K562 (cell line): ENCODE data around the gene LTA. TPM values are rescaled to one million over a fixed set of nuclear protein-coding genes. Genes with fewer than 3 reads are reported as not detected.
A peak's percentile ranks its signal among the peaks of the same experiment; 100 is the strongest.

Source experiments
- ARHGAP35 ChIP-seq: fragments of 450-650 bp; IDR thresholded peaks from 2 replicates; pipeline ENCODE4 v1.6.1; 2018; ENCODE audit not compliant: partially characterized antibody
- ARID3A ChIP-seq: IDR thresholded peaks from 2 replicates; pipeline ENCODE4 v1.6.1; 2012; ENCODE audit warnings: low read depth, low read length, improper control_type of control experiment, borderline replicate concordance
- BRD9 ChIP-seq: fragments of 450-650 bp; IDR thresholded peaks from 2 replicates; pipeline ENCODE4 v1.6.1; 2018; ENCODE audit warnings: low read depth; ENCODE audit not compliant: partially characterized antibody
- ETV5 ChIP-seq: sonication (generic); formaldehyde crosslinking; IDR thresholded peaks from 2 replicates; pipeline ENCODE4 v1.4.0; 2020; ENCODE audit warnings: low read depth, mild to moderate bottlenecking, missing genetic modification reagents
- GTF2F1 ChIP-seq: IDR thresholded peaks from 2 replicates; pipeline ENCODE4 v1.6.1; 2011; ENCODE audit warnings: low read depth, low read length, improper control_type of control experiment
- HDGF ChIP-seq: fragments of 450-650 bp; IDR thresholded peaks from 2 replicates; pipeline ENCODE4 v1.6.1; 2016
- KLF16 ChIP-seq: IDR thresholded peaks from 2 replicates; pipeline ENCODE4 v1.6.1; 2016; ENCODE audit warnings: antibody characterized with exemption
- LARP7 ChIP-seq: fragments of 450-650 bp; IDR thresholded peaks from 2 replicates; pipeline ENCODE4 v1.6.1; 2016
- LCOR ChIP-seq: sonication (generic); formaldehyde crosslinking; IDR thresholded peaks from 2 replicates; pipeline ENCODE4 v1.8.0; 2022; ENCODE audit warnings: mild to moderate bottlenecking, missing genetic modification reagents
- MAFG ChIP-seq: fragments of 450-650 bp; conservative IDR thresholded peaks from 2 replicates; pipeline ENCODE4 v1.6.1; 2016; ENCODE audit warnings: missing genetic modification characterization, missing compliant biosample characterization
- MIER1 ChIP-seq: fragments of 450-650 bp; IDR thresholded peaks from 2 replicates; pipeline ENCODE4 v1.6.1; 2016; ENCODE audit warnings: antibody characterized with exemption, mild to moderate bottlenecking, low read depth
- NEUROD1 ChIP-seq: fragments of 150-350 bp; IDR thresholded peaks from 2 replicates; pipeline ENCODE4 v1.6.1; 2014; ENCODE audit warnings: borderline replicate concordance, low read length, low read depth; ENCODE audit not compliant: partially characterized antibody
- NFIC ChIP-seq: fragments of 450-650 bp; IDR thresholded peaks from 2 replicates; pipeline ENCODE4 v1.6.1; 2017; ENCODE audit warnings: mild to moderate bottlenecking, inconsistent platforms
- NR4A1 ChIP-seq, 2 experiments: fragments of 250-450 bp in 1 of 2; fragments of 450-650 bp in 1 of 2; sonication (Bioruptor Pico) in 1 of 2; IDR thresholded peaks; 2 replicates each; pipeline versions ENCODE4 v1.4.0 to v1.6.1; 2016 to 2020; ENCODE audit warnings: mild to moderate bottlenecking in 2 of 2, missing compliant biosample characterization in 1 of 2, missing genetic modification characterization in 1 of 2, moderate library complexity in 1 of 2
- RCOR1 ChIP-seq, 2 experiments: IDR thresholded peaks; 2 replicates each; pipeline ENCODE4 v1.6.1; 2012; ENCODE audit warnings: low read depth in 2 of 2, low read length in 2 of 2, borderline replicate concordance in 1 of 2, improper control_type of control experiment in 1 of 2
- SREBF2 ChIP-seq: sonication (generic); formaldehyde crosslinking; IDR thresholded peaks from 2 replicates; pipeline ENCODE4 v1.4.0; 2020; ENCODE audit warnings: mild to moderate bottlenecking, missing genetic modification reagents
- U2AF2 ChIP-seq: fragments of 200-400 bp; formaldehyde crosslinking; optimal IDR thresholded peaks from 2 replicates; pipeline ENCODE3; 2017; ENCODE audit warnings: low read depth, mild to moderate bottlenecking, low read length
- ZNF280A ChIP-seq: fragments of 450-650 bp; IDR thresholded peaks from 2 replicates; pipeline ENCODE4 v1.6.1; 2018; ENCODE audit warnings: mild to moderate bottlenecking, low read depth; ENCODE audit not compliant: partially characterized antibody
- ZNF696 ChIP-seq: fragments of 250-450 bp; sonication (Bioruptor Pico); conservative IDR thresholded peaks from 2 replicates; pipeline ENCODE4 v1.4.0; 2020; ENCODE audit warnings: mild to moderate bottlenecking, moderate library complexity
- polyA plus RNA-seq, 8 experiments: library from polyadenylated mRNA; depleted of rRNA in 4 of 8; stranded (reverse) in 5 of 8; unstranded in 3 of 8; fragments of >200 nt; fragmentation: Nextera tagmentation in 2 of 8; fragmentation: Illumina TruSeq in 1 of 8; extraction: Ambion mirVana in 2 of 8; extraction: Trizol in 1 of 8; gene quantifications; 2 replicates each; pipeline versions ENCODE4 v1.2.1 to v1.2.3, GENCODE V29; 2011 to 2014; ENCODE audit warnings: inconsistent platforms in 1 of 8, missing spikeins in 1 of 8
- total RNA-seq, 7 experiments: library from RNA; depleted of rRNA in 6 of 7; stranded (reverse); fragments of >200 nt in 6 of 7; fragmentation: Illumina TruSeq in 2 of 7; extraction: Trizol in 2 of 7; gene quantifications; 2 replicates each; pipeline versions ENCODE4 v1.2.1 to v1.2.3, GENCODE V29; 2011 to 2021; ENCODE audit warnings: low replicate concordance in 1 of 7
- TF ChIP-seq, protein P1 (sequence below), 3 experiments: fragments of 200-800 bp in 1 of 3; sonication (Bioruptor generic) in 1 of 3; sonication (generic) in 1 of 3; formaldehyde crosslinking in 1 of 3; IDR thresholded peaks; 2 replicates each; pipeline versions ENCODE4 v1.6.1 to v1.8.0; 2016 to 2022; ENCODE audit warnings: mild to moderate bottlenecking in 2 of 3, missing compliant biosample characterization in 2 of 3, missing genetic modification characterization in 2 of 3, missing genetic modification reagents in 1 of 3
- TF ChIP-seq, protein P2 (sequence below), 2 experiments: IDR thresholded peaks; 2 replicates each; pipeline ENCODE4 v1.6.1; 2011; ENCODE audit warnings: borderline replicate concordance in 1 of 2, control low read depth in 1 of 2, low read depth in 1 of 2, low read length in 1 of 2, mild to moderate bottlenecking in 1 of 2, mixed read lengths in 1 of 2, moderate library complexity in 1 of 2; ENCODE audit not compliant: insufficient read depth in 1 of 2, insufficient read length in 1 of 2, poor library complexity in 1 of 2, severe bottlenecking in 1 of 2; ENCODE audit errors: extremely low read depth in 1 of 2

The LTA gene
- total and polyA plus RNA-seq, 9 of the 15 experiments (the other 6 are each of a cell fraction or from before 2014, with no cell fraction given) = 0.80 TPM; not detected in 8

DNA sequence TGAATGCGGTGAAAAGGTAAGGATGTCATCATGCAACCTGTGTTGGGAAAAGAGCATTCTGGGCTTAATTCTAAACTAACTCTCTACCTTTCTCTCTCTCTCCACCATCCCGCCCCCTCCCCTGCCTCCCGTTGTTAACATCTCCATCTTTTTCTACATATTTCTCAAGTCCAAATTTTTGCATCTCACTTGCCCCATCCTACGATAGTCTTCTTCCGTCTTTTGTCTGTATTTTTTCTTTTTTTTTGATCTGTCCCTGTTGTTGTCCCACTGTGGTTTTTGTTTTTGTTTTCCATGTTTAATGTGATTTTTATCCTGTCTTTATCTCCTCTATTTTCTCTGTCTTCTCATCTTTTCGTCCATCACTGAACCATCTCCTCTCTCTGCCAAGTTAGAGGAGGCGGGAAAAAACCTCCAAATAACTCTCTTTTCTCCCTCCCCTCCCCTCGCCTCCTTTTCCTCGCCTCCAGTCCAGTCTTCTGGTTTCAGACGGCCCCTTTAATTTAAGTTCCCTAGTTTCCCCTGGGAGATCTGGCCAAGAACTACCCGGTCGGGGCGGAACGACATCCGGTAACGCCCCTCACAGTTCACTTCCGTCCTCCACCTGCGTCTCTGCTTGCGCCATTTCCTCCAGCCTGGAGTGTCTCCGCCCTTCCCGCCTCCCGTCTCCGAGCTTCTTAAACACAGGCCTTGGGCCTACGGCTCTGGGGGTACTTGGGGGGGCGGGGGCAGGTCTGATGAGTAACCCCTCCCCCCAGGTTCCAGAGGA is 24.9 kb upstream of the LTA start, which contains the start of gene NFKBIL1 (continued):
- TF ChIP-seq, protein P1, sequence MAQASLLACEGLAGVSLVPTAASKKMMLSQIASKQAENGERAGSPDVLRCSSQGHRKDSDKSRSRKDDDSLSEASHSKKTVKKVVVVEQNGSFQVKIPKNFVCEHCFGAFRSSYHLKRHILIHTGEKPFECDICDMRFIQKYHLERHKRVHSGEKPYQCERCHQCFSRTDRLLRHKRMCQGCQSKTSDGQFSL (CRISPR knock-in tag; IDR thresholded peaks at IDR 0.05) = peak; percentile 53; the same call in 1 of the 2 replicates
- TF ChIP-seq, protein P1 (tag; IDR thresholded peaks at IDR 0.05) = no peak; a peak in 1 of 4 replicates
- TF ChIP-seq MIER1 (peak; percentile 80), BRD9 (peak; percentile 78), ETV5 (peak; percentile 78; the same call in 1 of the 2 replicates), MAFG (tag) (no peak; the same call in 1 of the 2 replicates), NFIC (peak; percentile 74), ARHGAP35 (peak; percentile 71), NR4A1 (CRISPR knock-in tag; IDR thresholded peaks at IDR 0.05) (no peak), NR4A1 (tag; IDR thresholded peaks at IDR 0.05) (peak; percentile 64; the same call in 1 of the 2 replicates), ZNF280A (no peak), U2AF2 (no peak), GTF2F1 (0 out of 2 replicates have a peak, but pooled peaks have one; percentile 26), SREBF2 (0 out of 2 replicates have a peak, but pooled peaks have one; percentile 29), RCOR1 (IDR thresholded peaks at IDR 0.05; ENCODE audit: borderline replicate concordance in 1 of 2, low read depth in 2 of 2, low read length in 2 of 2) (peak in 1 of 2 experiments; percentile 81; a peak in 2 of 4 replicates), ARID3A (0 out of 2 replicates have a peak, but pooled peaks have one; percentile 38), LCOR (peak; percentile 71), KLF16 (no peak), NEUROD1 (peak; percentile 84), LARP7 (peak; percentile 95; the same call in 1 of the 2 replicates), HDGF (peak; percentile 67; the same call in 1 of the 2 replicates), ZNF696 (CRISPR knock-in tag) (no peak)
- TF ChIP-seq, protein P2, sequence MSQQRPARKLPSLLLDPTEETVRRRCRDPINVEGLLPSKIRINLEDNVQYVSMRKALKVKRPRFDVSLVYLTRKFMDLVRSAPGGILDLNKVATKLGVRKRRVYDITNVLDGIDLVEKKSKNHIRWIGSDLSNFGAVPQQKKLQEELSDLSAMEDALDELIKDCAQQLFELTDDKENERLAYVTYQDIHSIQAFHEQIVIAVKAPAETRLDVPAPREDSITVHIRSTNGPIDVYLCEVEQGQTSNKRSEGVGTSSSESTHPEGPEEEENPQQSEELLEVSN (IDR thresholded peaks at IDR 0.05; ENCODE audit: borderline replicate concordance in 1 of 2, extremely low read depth in 1 of 2, insufficient read depth in 1 of 2, insufficient read length in 1 of 2, low read depth in 1 of 2, low read length in 1 of 2, poor library complexity in 1 of 2, severe bottlenecking in 1 of 2) = peak; percentile 26 to 61
